ENCODE measurements around the gene C16orf95.

C16orf95 gene

GRCh38 chr16:87274794-87275193, 42.4 kb downstream of the C16orf95 start:
- Histone ChIP-seq H3K27ac (ENCODE audit: insufficient read depth in 1 of 2, low read depth in 1 of 2, low read length in 2 of 2, poor library complexity in 1 of 2, severe bottlenecking in 2 of 2) (no peak overlapping the region), H3K4me3 (ENCODE audit: control insufficient read depth in 1 of 7, extremely low read depth in 1 of 7, insufficient read depth in 4 of 7, low read depth in 2 of 7, low read length in 6 of 7) (no peak overlapping the region), H3K4me1 (ENCODE audit: control extremely low read depth in 1 of 4, control insufficient read depth in 4 of 4, insufficient read depth in 4 of 4, low read length in 3 of 4) (peaks cover 3 to 19% (median 16%) of the 10 kb centered on the region in 4 experiments), H3K36me3 (ENCODE audit: control insufficient read depth in 4 of 4, insufficient read depth in 4 of 4, low read length in 3 of 4) (no peaks in the 10 kb centered on the region), H3K27me3 (replicated peaks in 2 of 5; ENCODE audit: control insufficient read depth in 4 of 5, insufficient read depth in 5 of 5, low read length in 4 of 5) (peaks cover 0 to 10% (median 2%) of the 10 kb centered on the region in 5 experiments), H3K9me3 (ENCODE audit: control extremely low read depth in 1 of 5, control insufficient read depth in 4 of 5, insufficient read depth in 2 of 5, low read depth in 1 of 5, low read length in 4 of 5) (no peaks in the 10 kb centered on the region)
- DNase-seq = no peak
- POLR2A ChIA-PET = no interaction called here
- CTCF ChIA-PET = interaction anchor here (1.3 to 1.7 kb wide), 2 partner anchors 38 to 71 kb away, joined by 4 read pairs; no protein-coding TSS in a partner anchor
- 100% methylated on average over 3 of the region's 4 CpGs for WGBS (ENCODE audit: insufficient coverage)

- Histone ChIP-seq H3K27me3 (replicated peaks in 2 of 5; ENCODE audit: control insufficient read depth in 4 of 5, insufficient read depth in 5 of 5, low read length in 4 of 5) (peaks cover 0 to 2% (median 0%) of the 10 kb centered on the region in 5 experiments), H3K4me3 (ENCODE audit: control insufficient read depth in 1 of 7, extremely low read depth in 1 of 7, insufficient read depth in 4 of 7, low read depth in 2 of 7, low read length in 6 of 7) (no peak overlapping the region), H3K27ac (ENCODE audit: insufficient read depth in 1 of 2, low read depth in 1 of 2, low read length in 2 of 2, poor library complexity in 1 of 2, severe bottlenecking in 2 of 2) (no peak overlapping the region), H3K9me3 (ENCODE audit: control extremely low read depth in 1 of 5, control insufficient read depth in 4 of 5, insufficient read depth in 2 of 5, low read depth in 1 of 5, low read length in 4 of 5) (peaks cover 0 to 2% (median 0%) of the 10 kb centered on the region in 5 experiments), H3K36me3 (ENCODE audit: control insufficient read depth in 4 of 4, insufficient read depth in 4 of 4, low read length in 3 of 4) (no peaks in the 10 kb centered on the region), H3K4me1 (ENCODE audit: control extremely low read depth in 1 of 4, control insufficient read depth in 4 of 4, insufficient read depth in 4 of 4, low read length in 3 of 4) (peaks cover 3 to 17% (median 13%) of the 10 kb centered on the region in 4 experiments)
- DNase-seq = no peak
- ChIA-PET POLR2A (no interaction called here), CTCF (interaction anchor here (0.7 to 1.7 kb wide), 4 partner anchors 24 to 70 kb away, joined by 3 to 4 read pairs (median 4); no protein-coding TSS in a partner anchor)
- WGBS (ENCODE audit: insufficient coverage) = 98% methylated on average over 10 of the region's 10 CpGs
These were observed 43.6 kb downstream of the C16orf95 start for GRCh38 chr16:87273471-87274030.

- ChIA-PET CTCF (interaction anchor here (1.1 to 1.4 kb wide), 4 partner anchors 8 to 15 kb away, joined by 3 to 5 read pairs (median 4); no protein-coding TSS in a partner anchor), POLR2A (no interaction called here)
- Histone ChIP-seq H3K27me3 (replicated peaks in 2 of 5; ENCODE audit: control insufficient read depth in 4 of 5, insufficient read depth in 5 of 5, low read length in 4 of 5) (peaks cover 0 to 2% (median 0%) of the 10 kb centered on the region in 5 experiments), H3K4me1 (ENCODE audit: control extremely low read depth in 1 of 4, control insufficient read depth in 4 of 4, insufficient read depth in 4 of 4, low read length in 3 of 4) (peaks cover 3 to 13% (median 9%) of the 10 kb centered on the region in 4 experiments), H3K4me3 (ENCODE audit: control insufficient read depth in 1 of 7, extremely low read depth in 1 of 7, insufficient read depth in 4 of 7, low read depth in 2 of 7, low read length in 6 of 7) (no peak overlapping the region), H3K27ac (ENCODE audit: insufficient read depth in 1 of 2, low read depth in 1 of 2, low read length in 2 of 2, poor library complexity in 1 of 2, severe bottlenecking in 2 of 2) (no peak overlapping the region), H3K9me3 (ENCODE audit: control extremely low read depth in 1 of 5, control insufficient read depth in 4 of 5, insufficient read depth in 2 of 5, low read depth in 1 of 5, low read length in 4 of 5) (peaks cover 0 to 2% (median 0%) of the 10 kb centered on the region in 5 experiments), H3K36me3 (ENCODE audit: control insufficient read depth in 4 of 4, insufficient read depth in 4 of 4, low read length in 3 of 4) (no peaks in the 10 kb centered on the region)
- 97% methylated on average over 11 of the region's 11 CpGs for WGBS (ENCODE audit: insufficient coverage)
- no peak for DNase-seq
These were observed 45.9 kb downstream of the C16orf95 start for GRCh38 chr16:87271256-87271655.

GRCh38 chr16:87267566-87267965, 49.6 kb downstream of the C16orf95 start:
- ChIA-PET POLR2A (no interaction called here), CTCF (interaction anchor here (0.7 to 4.5 kb wide), 3 partner anchors 11 to 30 kb away, joined by 3 to 19 read pairs (median 3); no protein-coding TSS in a partner anchor)
- Histone ChIP-seq H3K36me3 (ENCODE audit: control insufficient read depth in 4 of 4, insufficient read depth in 4 of 4, low read length in 3 of 4) (no peaks in the 10 kb centered on the region), H3K9me3 (ENCODE audit: control extremely low read depth in 1 of 5, control insufficient read depth in 4 of 5, insufficient read depth in 2 of 5, low read depth in 1 of 5, low read length in 4 of 5) (peaks cover 0 to 2% (median 0%) of the 10 kb centered on the region in 5 experiments), H3K27me3 (replicated peaks in 2 of 5; ENCODE audit: control insufficient read depth in 4 of 5, insufficient read depth in 5 of 5, low read length in 4 of 5) (peaks cover 0 to 2% (median 0%) of the 10 kb centered on the region in 5 experiments), H3K4me1 (ENCODE audit: control extremely low read depth in 1 of 4, control insufficient read depth in 4 of 4, insufficient read depth in 4 of 4, low read length in 3 of 4) (no peaks in the 10 kb centered on the region), H3K27ac (ENCODE audit: insufficient read depth in 1 of 2, low read depth in 1 of 2, low read length in 2 of 2, poor library complexity in 1 of 2, severe bottlenecking in 2 of 2) (no peak overlapping the region), H3K4me3 (ENCODE audit: control insufficient read depth in 1 of 7, extremely low read depth in 1 of 7, insufficient read depth in 4 of 7, low read depth in 2 of 7, low read length in 6 of 7) (no peak overlapping the region)
- no peak for DNase-seq
- 91% methylated on average over 7 of the region's 8 CpGs for WGBS (ENCODE audit: insufficient coverage)

- POLR2A ChIA-PET = no interaction called here
- Histone ChIP-seq H3K4me3 (ENCODE audit: control insufficient read depth in 1 of 7, extremely low read depth in 1 of 7, insufficient read depth in 4 of 7, low read depth in 2 of 7, low read length in 6 of 7) (no peak overlapping the region), H3K27me3 (replicated peaks in 2 of 5; ENCODE audit: control insufficient read depth in 4 of 5, insufficient read depth in 5 of 5, low read length in 4 of 5) (peaks cover 0 to 2% (median 0%) of the 10 kb centered on the region in 5 experiments), H3K9me3 (ENCODE audit: control extremely low read depth in 1 of 5, control insufficient read depth in 4 of 5, insufficient read depth in 2 of 5, low read depth in 1 of 5, low read length in 4 of 5) (peaks cover 0 to 2% (median 0%) of the 10 kb centered on the region in 5 experiments), H3K4me1 (ENCODE audit: control extremely low read depth in 1 of 4, control insufficient read depth in 4 of 4, insufficient read depth in 4 of 4, low read length in 3 of 4) (no peaks in the 10 kb centered on the region), H3K36me3 (ENCODE audit: control insufficient read depth in 4 of 4, insufficient read depth in 4 of 4, low read length in 3 of 4) (no peaks in the 10 kb centered on the region), H3K27ac (ENCODE audit: insufficient read depth in 1 of 2, low read depth in 1 of 2, low read length in 2 of 2, poor library complexity in 1 of 2, severe bottlenecking in 2 of 2) (no peak overlapping the region)
- WGBS (ENCODE audit: insufficient coverage) = 94% methylated on average over 3 of the region's 4 CpGs
- DNase-seq = no peak
- CTCF ChIA-PET = interaction anchor here (4.5 kb wide), 1 partner anchor 12 kb away, joined by 19 read pairs; no protein-coding TSS in a partner anchor
These were observed 50.3 kb downstream of the C16orf95 start for GRCh38 chr16:87266846-87267245.

GRCh38 chr16:87265261-87265660, 51.9 kb downstream of the C16orf95 start:
- H3K9me3 ChIP-seq (ENCODE audit: control extremely low read depth in 1 of 5, control insufficient read depth in 4 of 5, insufficient read depth in 2 of 5, low read depth in 1 of 5, low read length in 4 of 5) = peaks cover 0 to 5% (median 0%) of the 10 kb centered on the region in 5 experiments
- H3K36me3 ChIP-seq (ENCODE audit: control insufficient read depth in 4 of 4, insufficient read depth in 4 of 4, low read length in 3 of 4) = no peaks in the 10 kb centered on the region
- no peaks in the 10 kb centered on the region for H3K4me1 ChIP-seq (ENCODE audit: control extremely low read depth in 1 of 4, control insufficient read depth in 4 of 4, insufficient read depth in 4 of 4, low read length in 3 of 4)
- H3K4me3 ChIP-seq (ENCODE audit: control insufficient read depth in 1 of 7, extremely low read depth in 1 of 7, insufficient read depth in 4 of 7, low read depth in 2 of 7, low read length in 6 of 7) = no peak overlapping the region
- H3K27me3 ChIP-seq (replicated peaks in 2 of 5; ENCODE audit: control insufficient read depth in 4 of 5, insufficient read depth in 5 of 5, low read length in 4 of 5) = no peaks in the 10 kb centered on the region
- no peak overlapping the region for H3K27ac ChIP-seq (ENCODE audit: insufficient read depth in 1 of 2, low read depth in 1 of 2, low read length in 2 of 2, poor library complexity in 1 of 2, severe bottlenecking in 2 of 2)
- 100% methylated on average over 2 of the region's 4 CpGs for WGBS (ENCODE audit: insufficient coverage)
- no peak for DNase-seq
- POLR2A ChIA-PET = no interaction called here
- CTCF ChIA-PET = interaction anchor here (0.8 to 1.9 kb wide), 5 partner anchors 13 to 40 kb away, joined by 3 to 8 read pairs (median 3); no protein-coding TSS in a partner anchor

GRCh38 chr16:87264634-87265033, 52.6 kb downstream of the C16orf95 start:
- ChIA-PET POLR2A (no interaction called here), CTCF (interaction anchor here (0.8 to 1.9 kb wide), 6 partner anchors 13 to 39 kb away, joined by 3 to 8 read pairs (median 3); no protein-coding TSS in a partner anchor)
- Histone ChIP-seq H3K27me3 (replicated peaks in 2 of 5; ENCODE audit: control insufficient read depth in 4 of 5, insufficient read depth in 5 of 5, low read length in 4 of 5) (no peaks in the 10 kb centered on the region), H3K4me1 (ENCODE audit: control extremely low read depth in 1 of 4, control insufficient read depth in 4 of 4, insufficient read depth in 4 of 4, low read length in 3 of 4) (no peaks in the 10 kb centered on the region), H3K36me3 (ENCODE audit: control insufficient read depth in 4 of 4, insufficient read depth in 4 of 4, low read length in 3 of 4) (no peaks in the 10 kb centered on the region), H3K4me3 (ENCODE audit: control insufficient read depth in 1 of 7, extremely low read depth in 1 of 7, insufficient read depth in 4 of 7, low read depth in 2 of 7, low read length in 6 of 7) (no peak overlapping the region), H3K9me3 (ENCODE audit: control extremely low read depth in 1 of 5, control insufficient read depth in 4 of 5, insufficient read depth in 2 of 5, low read depth in 1 of 5, low read length in 4 of 5) (peaks cover 0 to 5% (median 0%) of the 10 kb centered on the region in 5 experiments), H3K27ac (ENCODE audit: insufficient read depth in 1 of 2, low read depth in 1 of 2, low read length in 2 of 2, poor library complexity in 1 of 2, severe bottlenecking in 2 of 2) (no peak overlapping the region)
- WGBS (ENCODE audit: insufficient coverage) = 83% methylated on average over 2 of the region's 2 CpGs
- no peak for DNase-seq
